RWPE1 (cell line): ENCODE measurements around the gene SPSB2.

Experiments used
- CTCF ChIA-PET: fragments of 350-600 bp; sonication (Branson Sonifier 250); formaldehyde crosslinking; extraction: SDS; loops from one replicate; lab custom pipeline; 2021; lab: Yijun Ruan, JAX
- POLR2A ChIA-PET: fragments of 400-600 bp; formaldehyde crosslinking; extraction: SDS; loops from one replicate; lab custom pipeline; 2020; ENCODE audit warnings: antibody characterized with exemption; ENCODE audit not compliant: low non-redundant PET; lab: Yijun Ruan, JAX
- DNase-seq: peaks from one replicate; pipeline ENCODE4 v3.0.0; 2012; ENCODE audit warnings: low spot score
- H3K27ac ChIP-seq: fragments of 450-650 bp; 2 replicates; pipeline ENCODE4 v1.5.1; 2017
- CTCF ChIP-seq: fragments of 450-650 bp; conservative IDR thresholded peaks from 2 replicates; pipeline ENCODE4 v1.5.1; 2017; ENCODE audit warnings: low read depth, mild to moderate bottlenecking

The SPSB2 gene

GRCh38 chr12:6873094-6874014 is at the start of gene SPSB2:
Gene SPSB2 (minus strand): TSS chr12:6873303. CDS start chr12:6872901, 402 bp downstream.
- POLR2A ChIA-PET: interaction anchor here (1.0 to 2.4 kb wide), 2 partner anchors 18 to 52 kb away, joined by 3 to 9 read pairs; no protein-coding TSS in a partner anchor
- peak; percentile 92 for DNase-seq
- CTCF ChIA-PET: interaction anchor here (0.5 to 3.2 kb wide), 18 partner anchors 10 to 823 kb away, joined by 3 to 16 read pairs (median 4); partner anchors contain the start of genes CDCA3 and LRRC23
- H3K27ac ChIP-seq: peak within 1 kb of the TSS; percentile 84
- TF ChIP-seq CTCF: no peak

- no peak for DNase-seq
- no peak overlapping the region for H3K27ac ChIP-seq
- ChIA-PET POLR2A (interaction anchor here (0.5 kb wide), 1 partner anchor 233 kb away, joined by 3 read pairs; no protein-coding TSS in a partner anchor), CTCF (interaction anchor here (0.7 to 1.1 kb wide), 4 partner anchors 22 to 233 kb away, joined by 3 to 8 read pairs (median 3); partner anchors contain the start of gene ZNF384)
- TF ChIP-seq CTCF: no peak
These were observed 49.2 kb upstream of the SPSB2 start for GRCh38 chr12:6921996-6922946.

- TF ChIP-seq CTCF: no peak
- H3K27ac ChIP-seq: no peak overlapping the region
- ChIA-PET POLR2A (no interaction called here), CTCF (interaction anchor here (0.7 to 1.1 kb wide), 3 partner anchors 23 to 51 kb away, joined by 3 to 8 read pairs (median 3); no protein-coding TSS in a partner anchor)
- no peak for DNase-seq
These were observed 48.4 kb upstream of the SPSB2 start for GRCh38 chr12:6921539-6921938.

GRCh38 chr12:6919588-6919987 is 46.5 kb upstream of the SPSB2 start:
- ChIA-PET CTCF (no interaction called here), POLR2A (interaction anchor here (0.6 kb wide), 1 partner anchor 264 kb away, joined by 11 read pairs; no protein-coding TSS in a partner anchor)
- TF ChIP-seq CTCF: no peak
- DNase-seq: no peak
- H3K27ac ChIP-seq: no peak overlapping the region

- POLR2A ChIA-PET: interaction anchor here (0.6 kb wide), 1 partner anchor 38 kb away, joined by 3 read pairs; no protein-coding TSS in a partner anchor
- no peak overlapping the region for H3K27ac ChIP-seq
- no peak for DNase-seq
- no peak for TF ChIP-seq CTCF
- CTCF ChIA-PET: interaction anchor here (0.5 to 1.1 kb wide), 6 partner anchors 17 to 252 kb away, joined by 3 to 5 read pairs (median 4); partner anchors contain the start of gene SPSB2
These were observed 44.6 kb upstream of the SPSB2 start for GRCh38 chr12:6917491-6918231.
